ENCODE data around the gene NAPA. TPM values are rescaled to one million over a fixed set of nuclear protein-coding genes. Genes with fewer than 3 reads are reported as not detected.

NAPA gene
- total RNA-seq, 4 donors from 2014 or later, result 73.5 to 179 (median 90.9) TPM

DNA sequence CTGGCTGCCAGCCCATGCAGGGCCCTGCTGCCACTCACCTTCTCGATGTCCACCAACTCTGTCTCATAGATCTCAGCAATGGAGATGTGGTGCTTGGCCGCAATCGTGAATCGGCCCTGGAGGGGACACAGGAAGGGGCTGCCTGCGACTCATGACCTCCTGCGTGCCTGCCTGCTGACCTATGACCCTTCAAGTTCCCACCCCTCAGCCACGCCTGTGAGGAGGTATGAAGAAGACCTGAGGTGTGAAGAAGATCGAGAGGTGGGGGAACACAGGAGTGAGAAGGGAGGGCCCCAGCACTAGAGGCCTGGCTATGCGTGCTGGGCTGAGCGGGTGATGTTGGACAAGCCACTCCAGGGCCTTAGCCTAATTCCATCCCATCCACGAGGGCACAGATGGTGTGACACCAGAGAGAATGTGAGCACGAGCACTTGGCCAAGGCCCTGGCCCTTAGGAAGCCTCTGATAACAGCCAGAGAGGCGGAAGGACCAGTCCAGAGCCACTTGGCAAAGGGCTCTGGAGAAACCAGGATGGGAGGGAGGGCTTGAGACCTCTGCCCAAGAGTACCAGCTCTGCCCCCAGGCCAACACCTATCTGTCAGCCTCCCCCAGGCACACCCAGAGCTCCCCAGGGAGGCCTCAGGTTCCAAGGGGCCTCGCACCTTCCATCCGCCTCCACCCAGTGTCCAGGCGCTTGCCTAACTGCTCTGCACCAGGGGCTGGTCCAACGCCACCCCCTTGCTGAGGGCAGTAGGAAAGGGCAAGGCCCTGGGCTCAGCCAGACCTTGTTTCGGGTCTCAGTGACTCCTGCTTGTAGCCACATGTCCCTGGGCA, 21.3 kb downstream of the NAPA start:
- TF ChIP-seq, protein P1, sequence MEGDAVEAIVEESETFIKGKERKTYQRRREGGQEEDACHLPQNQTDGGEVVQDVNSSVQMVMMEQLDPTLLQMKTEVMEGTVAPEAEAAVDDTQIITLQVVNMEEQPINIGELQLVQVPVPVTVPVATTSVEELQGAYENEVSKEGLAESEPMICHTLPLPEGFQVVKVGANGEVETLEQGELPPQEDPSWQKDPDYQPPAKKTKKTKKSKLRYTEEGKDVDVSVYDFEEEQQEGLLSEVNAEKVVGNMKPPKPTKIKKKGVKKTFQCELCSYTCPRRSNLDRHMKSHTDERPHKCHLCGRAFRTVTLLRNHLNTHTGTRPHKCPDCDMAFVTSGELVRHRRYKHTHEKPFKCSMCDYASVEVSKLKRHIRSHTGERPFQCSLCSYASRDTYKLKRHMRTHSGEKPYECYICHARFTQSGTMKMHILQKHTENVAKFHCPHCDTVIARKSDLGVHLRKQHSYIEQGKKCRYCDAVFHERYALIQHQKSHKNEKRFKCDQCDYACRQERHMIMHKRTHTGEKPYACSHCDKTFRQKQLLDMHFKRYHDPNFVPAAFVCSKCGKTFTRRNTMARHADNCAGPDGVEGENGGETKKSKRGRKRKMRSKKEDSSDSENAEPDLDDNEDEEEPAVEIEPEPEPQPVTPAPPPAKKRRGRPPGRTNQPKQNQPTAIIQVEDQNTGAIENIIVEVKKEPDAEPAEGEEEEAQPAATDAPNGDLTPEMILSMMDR (IDR thresholded peaks at IDR 0.05; ENCODE audit: low read depth), result no peak

DNA sequence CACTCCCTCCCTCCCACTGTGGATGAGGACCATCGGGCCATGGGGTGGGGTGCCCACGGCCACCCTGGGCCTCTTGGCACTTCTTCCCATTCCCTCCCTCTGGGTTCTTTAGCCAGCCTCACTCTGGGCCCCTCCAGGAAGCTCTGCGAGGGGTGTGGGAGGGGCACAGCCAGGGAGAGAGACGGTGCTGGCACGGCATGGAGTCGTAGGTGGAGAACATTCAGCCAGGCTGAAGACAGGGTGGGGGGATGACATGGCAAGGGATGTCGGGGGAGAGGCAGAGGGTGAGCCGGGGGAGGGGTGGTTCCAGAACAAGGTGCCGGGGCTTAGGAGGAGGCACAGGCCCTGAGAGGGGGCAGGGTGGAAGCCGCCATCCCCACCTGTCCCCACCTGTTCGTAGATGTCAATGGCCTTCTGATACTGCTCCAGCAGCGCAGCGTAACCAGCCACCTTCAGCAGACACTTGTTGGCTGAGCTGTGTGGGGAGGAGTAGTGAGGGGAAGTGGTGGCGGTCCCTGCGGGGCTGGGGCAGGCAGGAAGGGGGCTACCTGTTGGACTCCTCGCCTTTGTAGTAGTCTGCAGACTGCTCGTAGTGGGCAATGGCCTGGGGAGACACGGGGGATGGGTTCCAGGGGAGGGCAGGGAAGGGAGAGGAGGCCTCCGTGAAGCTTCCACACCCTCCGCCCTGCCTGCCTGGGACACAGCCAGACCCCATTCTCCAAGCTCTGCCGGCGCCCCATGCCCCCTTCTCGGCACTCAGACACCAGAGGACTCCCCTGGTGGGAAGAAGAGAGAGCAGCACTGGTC, 22.1 kb downstream of the NAPA start:
- TF ChIP-seq, protein P1 (IDR thresholded peaks at IDR 0.05; ENCODE audit: low read depth), result no peak

DNA sequence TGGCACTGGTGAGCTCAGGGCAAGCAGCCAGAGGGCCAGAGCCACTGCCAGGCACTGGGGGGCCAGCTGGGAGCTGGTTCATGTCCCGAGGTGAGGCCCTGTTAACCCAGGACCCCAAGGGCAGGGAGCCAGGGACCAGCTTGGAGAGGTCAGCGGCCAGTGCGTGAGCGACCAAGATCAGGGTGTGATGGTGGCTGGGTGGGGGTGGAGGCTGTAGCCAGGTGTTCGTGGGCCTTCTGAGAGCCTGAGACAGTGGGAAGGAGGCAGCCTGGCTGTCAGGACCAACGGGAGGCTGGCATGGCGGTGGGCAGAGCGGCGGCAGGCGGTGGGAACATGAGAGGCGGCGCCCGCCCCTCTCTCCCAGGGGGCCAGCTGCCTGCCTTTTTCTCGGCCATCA, 22.7 kb downstream of the NAPA start:
- TF ChIP-seq, protein P1 (IDR thresholded peaks at IDR 0.05; ENCODE audit: low read depth), result no peak

DNA sequence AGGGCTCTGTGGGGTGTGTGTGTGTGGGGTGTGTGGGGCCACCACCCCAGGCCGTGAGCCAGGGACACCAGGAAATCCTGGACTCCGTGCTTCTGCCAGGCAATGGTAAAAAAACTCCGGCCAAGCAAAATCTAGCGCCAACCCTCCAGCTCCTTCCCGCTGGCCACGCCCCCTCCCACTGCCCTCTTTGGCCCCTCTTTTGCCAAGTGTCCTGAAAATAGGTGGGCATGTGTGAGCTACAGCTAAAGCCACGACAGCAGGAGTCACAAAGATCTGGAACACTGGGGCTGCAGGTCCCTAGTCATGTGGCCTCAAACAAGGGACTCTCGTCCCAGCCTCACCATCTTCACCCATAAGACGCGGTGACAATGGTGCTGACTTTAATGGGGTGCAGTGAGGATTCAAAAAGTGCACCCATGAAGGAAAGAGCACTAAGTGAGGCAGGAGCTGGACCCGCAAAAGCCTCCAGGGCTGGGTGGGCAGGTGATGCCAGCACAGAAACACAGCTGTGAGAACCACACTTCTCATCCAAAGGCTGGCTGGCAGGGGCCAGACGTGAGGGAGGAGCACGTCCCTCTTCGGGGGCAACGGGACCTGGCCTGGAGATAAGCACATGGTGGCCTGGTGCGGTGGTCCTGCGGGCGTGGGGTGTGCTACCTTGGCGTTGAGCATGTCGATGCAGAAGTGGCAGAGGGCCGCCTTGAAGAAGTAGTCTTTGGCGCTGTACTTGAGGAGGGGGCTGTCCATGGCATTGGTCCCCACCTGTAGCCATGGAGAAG, 23.3 kb downstream of the NAPA start:
- TF ChIP-seq, protein P1 (IDR thresholded peaks at IDR 0.05; ENCODE audit: low read depth), result no peak

DNA sequence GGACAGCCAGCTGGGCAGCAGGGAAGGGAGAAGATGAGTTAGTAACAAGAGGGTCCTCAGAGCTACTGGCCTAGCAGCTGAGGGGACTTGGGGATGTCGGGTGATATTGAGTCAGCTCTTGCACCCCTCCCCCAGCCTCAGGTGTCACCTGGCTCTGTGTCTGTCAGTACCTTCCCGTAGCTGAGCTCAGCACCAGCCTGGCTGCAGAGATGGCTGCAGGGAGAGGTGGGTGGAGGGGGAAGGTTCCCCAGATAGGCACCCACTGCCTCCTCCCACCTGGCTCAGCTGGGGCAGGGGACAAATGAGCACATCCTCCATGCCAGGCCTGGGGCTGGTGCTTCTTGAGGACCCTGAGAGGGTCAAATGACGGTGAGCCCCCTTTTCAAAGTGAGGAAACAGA, 24.0 kb downstream of the NAPA start:
- TF ChIP-seq, protein P1 (IDR thresholded peaks at IDR 0.05; ENCODE audit: low read depth), result no peak

DNA sequence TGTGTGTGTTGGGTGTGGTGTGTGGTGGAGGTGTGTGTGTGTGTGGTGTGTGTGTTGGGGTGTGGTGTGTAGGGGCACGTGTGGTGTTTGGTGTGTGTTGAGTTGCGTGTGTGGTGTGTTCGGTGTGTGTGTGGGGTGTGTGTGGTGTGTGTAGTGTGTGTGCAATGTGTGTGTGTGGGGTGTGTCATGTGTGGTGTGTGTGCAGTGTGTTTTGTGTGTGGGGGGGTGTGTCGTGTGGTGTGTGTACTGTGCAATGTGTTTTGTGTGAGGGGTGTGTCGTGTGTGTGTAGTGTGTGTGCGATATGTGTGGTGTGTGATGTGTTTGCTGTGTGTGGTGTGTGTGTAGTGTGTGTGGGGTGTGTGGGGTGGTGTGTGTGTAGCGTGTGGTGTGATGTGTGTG, 24.8 kb downstream of the NAPA start:
- TF ChIP-seq, protein P1 (IDR thresholded peaks at IDR 0.05; ENCODE audit: low read depth), result no peak

All from subcutaneous adipose tissue (tissue), 4 donors.